Neural progenitor cell (in vitro differentiated cells): ENCODE data around the gene CELSR3.

Experiments
- CTCF ChIP-seq: fragments of 200-600 bp; sonication (generic); IDR thresholded peaks from 2 replicates; pipeline ENCODE4 v1.5.1; 2017; ENCODE audit warnings: antibody characterized with exemption, mild to moderate bottlenecking
- EZH2phosphoT487 ChIP-seq: fragments of 200-600 bp; sonication (generic); IDR thresholded peaks from 2 replicates; pipeline ENCODE4 v1.6.1; 2017; ENCODE audit warnings: antibody characterized with exemption

GRCh38 chr3:48591436-48591835, 71.2 kb downstream of the CELSR3 start:
- TF ChIP-seq CTCF (no peak), EZH2phosphoT487 (no peak)
